ENCODE results near the gene ZBTB16.

Gene ZBTB16

GRCh38 chr11:114218508-114218907 lies 159.0 kb downstream of the ZBTB16 start:
- DNase-seq: no peak

GRCh38 chr11:114219559-114220349 lies 160.2 kb downstream of the ZBTB16 start:
- DNase-seq: peak; percentile 72

- DNase-seq: no peak
Observed at GRCh38 chr11:114221037-114221436, 161.5 kb downstream of the ZBTB16 start.

GRCh38 chr11:114225661-114226060 lies 166.2 kb downstream of the ZBTB16 start:
- peak; percentile 45 for DNase-seq

GRCh38 chr11:114226356-114226755 lies 166.8 kb downstream of the ZBTB16 start:
- DNase-seq: peak; percentile 46

- DNase-seq: peak; percentile 30
Observed at GRCh38 chr11:114228435-114229411, 169.2 kb downstream of the ZBTB16 start.

GRCh38 chr11:114230031-114230704 lies 170.7 kb downstream of the ZBTB16 start:
- DNase-seq: no peak

- peak; percentile 71 for DNase-seq
Observed at GRCh38 chr11:114232400-114233059, 173.0 kb downstream of the ZBTB16 start.

- no peak for DNase-seq
Observed at GRCh38 chr11:114233755-114234154, 174.2 kb downstream of the ZBTB16 start.

GRCh38 chr11:114236829-114237228 lies 177.3 kb downstream of the ZBTB16 start:
- no peak for DNase-seq

GRCh38 chr11:114237321-114238280 lies 178.1 kb downstream of the ZBTB16 start:
- DNase-seq: no peak

GRCh38 chr11:114239753-114240161 lies 180.2 kb downstream of the ZBTB16 start:
- peak; percentile 91 for DNase-seq

- DNase-seq: no peak
Observed at GRCh38 chr11:114242032-114242431, 182.5 kb downstream of the ZBTB16 start.

- DNase-seq: no peak
Observed at GRCh38 chr11:114243461-114244372, 184.2 kb downstream of the ZBTB16 start.

GRCh38 chr11:114244726-114245394 lies 185.3 kb downstream of the ZBTB16 start:
- DNase-seq: no peak

- no peak for DNase-seq
Observed at GRCh38 chr11:114246321-114247069, 187.0 kb downstream of the ZBTB16 start.

GRCh38 chr11:114247070-114247789 lies 187.7 kb downstream of the ZBTB16 start:
- DNase-seq: no peak

- no peak for DNase-seq
Observed at GRCh38 chr11:114250180-114250579, 190.7 kb downstream of the ZBTB16 start.
